Measurements from ENCODE around the gene CD300LF. TPM values are rescaled to one million over a fixed set of nuclear protein-coding genes. Genes with fewer than 3 reads are reported as not detected.

Gene CD300LF
- total RNA-seq, 1 experiment from 2014 or later = not detected

GRCh38 chr17:74715144-74715543, 2.4 kb upstream of the CD300LF start (continued):
- TF ChIP-seq FOXP4 (CRISPR knock-in tag; IDR thresholded peaks at IDR 0.05) = no peak
- no peak for TF ChIP-seq USF1 (CRISPR knock-in tag; IDR thresholded peaks at IDR 0.05)

- DNase-seq (ENCODE audit: low spot score) = no peak
- Mint-ChIP-seq H3K27me3 (ENCODE audit: low read depth) (no peaks in the 10 kb centered on the region; the same call in none of the 2 replicates), H3K4me3 (no peak overlapping the region), H3K4me1 (no peaks in the 10 kb centered on the region), H3K9me3 (0 out of 2 replicates have a peak, but pooled peaks cover under 1% of the 10 kb centered on the region), H3K36me3 (no peaks in the 10 kb centered on the region), H3K27ac (no peak overlapping the region)
- no peak for ATAC-seq
- ChIA-PET POLR2A (no interaction called here), CTCF (interaction anchor here (1.2 to 1.3 kb wide), 3 partner anchors 23 to 32 kb away, joined by 3 to 4 read pairs (median 3); partner anchors contain the start of gene RAB37)
- no peak for TF ChIP-seq OVOL2 (CRISPR knock-in tag; IDR thresholded peaks at IDR 0.05; ENCODE audit: borderline replicate concordance)
- no peak for TF ChIP-seq IRF2 (CRISPR knock-in tag; IDR thresholded peaks at IDR 0.05; ENCODE audit: borderline replicate concordance, low read depth)
- TF ChIP-seq, protein P1, sequence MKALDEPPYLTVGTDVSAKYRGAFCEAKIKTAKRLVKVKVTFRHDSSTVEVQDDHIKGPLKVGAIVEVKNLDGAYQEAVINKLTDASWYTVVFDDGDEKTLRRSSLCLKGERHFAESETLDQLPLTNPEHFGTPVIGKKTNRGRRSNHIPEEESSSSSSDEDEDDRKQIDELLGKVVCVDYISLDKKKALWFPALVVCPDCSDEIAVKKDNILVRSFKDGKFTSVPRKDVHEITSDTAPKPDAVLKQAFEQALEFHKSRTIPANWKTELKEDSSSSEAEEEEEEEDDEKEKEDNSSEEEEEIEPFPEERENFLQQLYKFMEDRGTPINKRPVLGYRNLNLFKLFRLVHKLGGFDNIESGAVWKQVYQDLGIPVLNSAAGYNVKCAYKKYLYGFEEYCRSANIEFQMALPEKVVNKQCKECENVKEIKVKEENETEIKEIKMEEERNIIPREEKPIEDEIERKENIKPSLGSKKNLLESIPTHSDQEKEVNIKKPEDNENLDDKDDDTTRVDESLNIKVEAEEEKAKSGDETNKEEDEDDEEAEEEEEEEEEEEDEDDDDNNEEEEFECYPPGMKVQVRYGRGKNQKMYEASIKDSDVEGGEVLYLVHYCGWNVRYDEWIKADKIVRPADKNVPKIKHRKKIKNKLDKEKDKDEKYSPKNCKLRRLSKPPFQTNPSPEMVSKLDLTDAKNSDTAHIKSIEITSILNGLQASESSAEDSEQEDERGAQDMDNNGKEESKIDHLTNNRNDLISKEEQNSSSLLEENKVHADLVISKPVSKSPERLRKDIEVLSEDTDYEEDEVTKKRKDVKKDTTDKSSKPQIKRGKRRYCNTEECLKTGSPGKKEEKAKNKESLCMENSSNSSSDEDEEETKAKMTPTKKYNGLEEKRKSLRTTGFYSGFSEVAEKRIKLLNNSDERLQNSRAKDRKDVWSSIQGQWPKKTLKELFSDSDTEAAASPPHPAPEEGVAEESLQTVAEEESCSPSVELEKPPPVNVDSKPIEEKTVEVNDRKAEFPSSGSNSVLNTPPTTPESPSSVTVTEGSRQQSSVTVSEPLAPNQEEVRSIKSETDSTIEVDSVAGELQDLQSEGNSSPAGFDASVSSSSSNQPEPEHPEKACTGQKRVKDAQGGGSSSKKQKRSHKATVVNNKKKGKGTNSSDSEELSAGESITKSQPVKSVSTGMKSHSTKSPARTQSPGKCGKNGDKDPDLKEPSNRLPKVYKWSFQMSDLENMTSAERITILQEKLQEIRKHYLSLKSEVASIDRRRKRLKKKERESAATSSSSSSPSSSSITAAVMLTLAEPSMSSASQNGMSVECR (CRISPR knock-in tag; IDR thresholded peaks at IDR 0.05; ENCODE audit: borderline replicate concordance) = no peak
- TF ChIP-seq CBFB (CRISPR knock-in tag; IDR thresholded peaks at IDR 0.05; ENCODE audit: low read depth) = no peak
- no peak for TF ChIP-seq CREB1 (CRISPR knock-in tag; IDR thresholded peaks at IDR 0.05)
- TF ChIP-seq ZNF121 (CRISPR knock-in tag; IDR thresholded peaks at IDR 0.05) = no peak
- no peak for TF ChIP-seq MYBL2 (CRISPR knock-in tag; IDR thresholded peaks at IDR 0.05)
- TF ChIP-seq, protein P2, sequence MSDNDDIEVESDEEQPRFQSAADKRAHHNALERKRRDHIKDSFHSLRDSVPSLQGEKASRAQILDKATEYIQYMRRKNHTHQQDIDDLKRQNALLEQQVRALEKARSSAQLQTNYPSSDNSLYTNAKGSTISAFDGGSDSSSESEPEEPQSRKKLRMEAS (CRISPR knock-in tag; IDR thresholded peaks at IDR 0.05) = no peak
- TF ChIP-seq FOXP4 (CRISPR knock-in tag; IDR thresholded peaks at IDR 0.05) = no peak
- TF ChIP-seq NFATC4 (CRISPR knock-in tag; IDR thresholded peaks at IDR 0.05) = no peak
- TF ChIP-seq ZNF671 (CRISPR knock-in tag; IDR thresholded peaks at IDR 0.05) = no peak
- TF ChIP-seq AFF4 (CRISPR knock-in tag; IDR thresholded peaks at IDR 0.05; ENCODE audit: borderline replicate concordance) = no peak
- TF ChIP-seq GABPB1 (CRISPR knock-in tag; IDR thresholded peaks at IDR 0.05) = no peak
- TF ChIP-seq, protein P3, sequence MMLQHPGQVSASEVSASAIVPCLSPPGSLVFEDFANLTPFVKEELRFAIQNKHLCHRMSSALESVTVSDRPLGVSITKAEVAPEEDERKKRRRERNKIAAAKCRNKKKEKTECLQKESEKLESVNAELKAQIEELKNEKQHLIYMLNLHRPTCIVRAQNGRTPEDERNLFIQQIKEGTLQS (CRISPR knock-in tag; conservative IDR thresholded peaks at IDR 0.05) = no peak
- no peak for TF ChIP-seq NR1H2 (CRISPR knock-in tag; IDR thresholded peaks at IDR 0.05)
- TF ChIP-seq RELA (CRISPR knock-in tag; IDR thresholded peaks at IDR 0.05; ENCODE audit: borderline replicate concordance) = no peak
These were observed 540 bp upstream of the CD300LF start for GRCh38 chr17:74713171-74713755.
